Activated T-cell treated with anti-CD3 and anti-CD28 coated beads, Interleukin-2, amount 50 U/mL, for 4 hours (primary cell): ENCODE results near the gene ZNF217. TPM values are rescaled to one million over a fixed set of nuclear protein-coding genes. Genes with fewer than 3 reads are reported as not detected.
"Not testable (repeated sequence)": the region's sequence is repeated elsewhere in the genome, so short reads cannot be mapped to it uniquely, and the experiment has no call there.

Experiments
- ATAC-seq, 2 donors: fragments of 200-7000 bp; cut with Tn5 transposase; one replicate each; pipeline ENCODE4 v1.10.0; 2021
- DNase-seq: peaks from one replicate; pipeline ENCODE4 v3.0.0-alpha.2; 2020
- H3K27me3 Mint-ChIP-seq: one replicate; pipeline ENCODE4 v1.8.0; 2021; ENCODE audit warnings: low read depth, mixed read lengths
- H3K36me3 Mint-ChIP-seq: one replicate; pipeline ENCODE4 v1.8.0; 2022; ENCODE audit warnings: mixed read lengths; ENCODE audit not compliant: insufficient read depth
- H3K4me1 Mint-ChIP-seq: one replicate; pipeline ENCODE4 v1.8.0; 2021; ENCODE audit warnings: low read depth, mixed read lengths
- H3K4me3 Mint-ChIP-seq: one replicate; pipeline ENCODE4 v1.8.0; 2021; ENCODE audit warnings: mild to moderate bottlenecking, moderate library complexity, mixed read lengths
- H3K9me3 Mint-ChIP-seq: one replicate; pipeline ENCODE4 v1.8.0; 2021; ENCODE audit warnings: mixed read lengths
- total RNA-seq, 3 donors: library from RNA; stranded (reverse); gene quantifications; one replicate each; pipeline ENCODE4 v1.2.1, GENCODE V29; 2021

The ZNF217 gene
- total RNA-seq, 3 donors from 2014 or later, result 25.9 to 27.8 (median 26.4) TPM

GRCh38 chr20:53609491-53610445 is 16.1 kb upstream of the ZNF217 start:
- H3K27me3 Mint-ChIP-seq, result no peaks in the 10 kb centered on the region
- no peaks in the 10 kb centered on the region for H3K9me3 Mint-ChIP-seq
- peaks cover 2% of the 10 kb centered on the region for H3K36me3 Mint-ChIP-seq
- peak; percentile 67 for DNase-seq
- H3K4me1 Mint-ChIP-seq, result peaks cover 28% of the 10 kb centered on the region
- peak; percentile 68 to 80 for ATAC-seq
- peak overlapping the region; percentile 80 for H3K4me3 Mint-ChIP-seq

DNA sequence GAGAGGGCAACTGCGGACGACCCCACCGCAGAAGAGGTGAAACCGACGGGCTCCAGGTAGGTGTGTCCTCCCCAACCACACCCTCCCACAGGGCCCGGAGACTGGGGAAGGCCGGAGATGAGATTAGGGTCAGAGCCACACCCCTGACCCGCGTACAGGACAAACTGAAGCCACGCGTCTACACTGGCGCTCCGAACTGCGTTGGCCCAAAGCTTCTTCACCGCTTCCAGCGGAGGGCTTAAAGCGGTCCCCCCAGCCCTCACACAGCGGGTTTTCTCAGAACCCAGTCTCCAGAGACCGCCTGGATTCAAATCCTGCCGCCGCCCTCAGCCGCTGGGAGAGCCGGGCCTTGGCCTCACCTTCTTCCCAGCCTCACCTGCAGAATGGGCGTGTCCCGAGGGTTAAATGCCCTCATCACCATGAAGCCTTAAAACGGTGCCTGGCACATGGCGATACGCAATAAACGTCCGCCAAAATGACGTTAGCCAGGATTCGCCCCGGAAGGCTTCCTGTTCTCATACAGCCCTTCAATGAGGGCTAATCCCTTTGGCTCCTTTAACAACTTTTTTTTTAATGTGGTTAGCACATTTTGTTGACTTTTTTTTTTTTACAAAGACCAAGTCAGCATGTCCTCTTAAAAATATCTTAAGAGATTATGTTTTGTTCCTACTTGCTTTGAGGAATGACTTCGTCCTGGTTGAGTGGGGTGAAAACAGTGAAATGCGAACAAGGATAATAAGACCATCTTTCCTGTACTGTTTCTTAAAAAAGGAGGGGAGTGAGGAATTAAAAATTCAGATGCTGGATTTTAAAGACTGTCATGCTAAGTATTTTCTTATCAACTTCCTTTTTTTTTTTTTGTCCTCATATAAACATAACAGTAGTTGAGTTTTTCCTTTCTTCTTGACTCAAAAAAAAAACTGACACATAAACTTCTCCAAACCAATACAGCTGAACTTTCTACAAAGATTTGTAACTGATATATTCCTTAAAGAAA is 15.1 kb upstream of the ZNF217 start:
- peak in 1 of 2 donors; percentile 22 for ATAC-seq

DNA sequence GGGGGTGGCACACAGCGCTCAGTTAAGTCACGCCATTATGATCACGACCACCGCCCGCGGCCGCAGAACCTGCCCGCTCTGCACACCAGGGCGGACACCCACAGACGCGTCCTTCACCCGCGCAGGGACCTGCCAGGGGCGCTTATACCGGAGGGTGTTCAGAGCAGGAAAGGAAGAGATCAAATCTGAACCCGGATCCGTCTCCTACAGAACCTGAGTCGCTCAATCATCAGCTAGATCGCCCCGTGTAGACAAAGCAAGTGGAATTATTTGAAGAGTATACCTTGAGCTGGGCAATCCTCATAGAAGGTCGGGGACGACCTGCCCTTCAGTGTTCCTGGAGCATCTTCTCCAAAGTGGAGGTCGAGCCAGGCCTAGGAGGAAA is 14.4 kb upstream of the ZNF217 start:
- ATAC-seq, result no peak
- DNase-seq, result no peak
- Mint-ChIP-seq H3K4me1 (peaks cover 28% of the 10 kb centered on the region), H3K9me3 (no peaks in the 10 kb centered on the region), H3K36me3 (peaks cover 4% of the 10 kb centered on the region), H3K4me3 (peak overlapping the region; percentile 45), H3K27me3 (no peaks in the 10 kb centered on the region)

More for the DNA sequence above, 15.1 kb upstream of the ZNF217 start:
- Mint-ChIP-seq H3K4me3 (peak overlapping the region; percentile 80), H3K4me1 (peaks cover 29% of the 10 kb centered on the region), H3K27me3 (no peaks in the 10 kb centered on the region), H3K9me3 (no peaks in the 10 kb centered on the region), H3K36me3 (peaks cover 4% of the 10 kb centered on the region)
- no peak for DNase-seq

- H3K36me3 Mint-ChIP-seq, result peaks cover 4% of the 10 kb centered on the region
- no peaks in the 10 kb centered on the region for H3K27me3 Mint-ChIP-seq
- no peaks in the 10 kb centered on the region for H3K9me3 Mint-ChIP-seq
- ATAC-seq (no peak), DNase-seq (no peak)
- peaks cover 26% of the 10 kb centered on the region for H3K4me1 Mint-ChIP-seq
- H3K4me3 Mint-ChIP-seq, result no peak overlapping the region
Measured at GRCh38 chr20:53606364-53606985, 12.8 kb upstream of the ZNF217 start.

- not testable (repeated sequence) for H3K9me3 Mint-ChIP-seq, ATAC-seq, H3K4me3 Mint-ChIP-seq, H3K27me3 Mint-ChIP-seq, H3K36me3 Mint-ChIP-seq, DNase-seq
- peaks cover 28% of the 10 kb centered on the region for H3K4me1 Mint-ChIP-seq
Measured at GRCh38 chr20:53605401-53605800, 11.8 kb upstream of the ZNF217 start.

- H3K4me1 Mint-ChIP-seq, result peaks cover 27% of the 10 kb centered on the region
- not testable (repeated sequence) for DNase-seq, ATAC-seq, H3K36me3 Mint-ChIP-seq, H3K4me3 Mint-ChIP-seq, H3K27me3 Mint-ChIP-seq, H3K9me3 Mint-ChIP-seq
Measured at GRCh38 chr20:53604846-53605245, 11.2 kb upstream of the ZNF217 start.

GRCh38 chr20:53602661-53603060 is 9.0 kb upstream of the ZNF217 start:
- no peaks in the 10 kb centered on the region for H3K9me3 Mint-ChIP-seq
- no peak overlapping the region for H3K4me3 Mint-ChIP-seq
- peaks cover 4% of the 10 kb centered on the region for H3K36me3 Mint-ChIP-seq
- H3K27me3 Mint-ChIP-seq, result no peaks in the 10 kb centered on the region
- ATAC-seq, result no peak
- peaks cover 31% of the 10 kb centered on the region for H3K4me1 Mint-ChIP-seq
- no peak for DNase-seq

DNA sequence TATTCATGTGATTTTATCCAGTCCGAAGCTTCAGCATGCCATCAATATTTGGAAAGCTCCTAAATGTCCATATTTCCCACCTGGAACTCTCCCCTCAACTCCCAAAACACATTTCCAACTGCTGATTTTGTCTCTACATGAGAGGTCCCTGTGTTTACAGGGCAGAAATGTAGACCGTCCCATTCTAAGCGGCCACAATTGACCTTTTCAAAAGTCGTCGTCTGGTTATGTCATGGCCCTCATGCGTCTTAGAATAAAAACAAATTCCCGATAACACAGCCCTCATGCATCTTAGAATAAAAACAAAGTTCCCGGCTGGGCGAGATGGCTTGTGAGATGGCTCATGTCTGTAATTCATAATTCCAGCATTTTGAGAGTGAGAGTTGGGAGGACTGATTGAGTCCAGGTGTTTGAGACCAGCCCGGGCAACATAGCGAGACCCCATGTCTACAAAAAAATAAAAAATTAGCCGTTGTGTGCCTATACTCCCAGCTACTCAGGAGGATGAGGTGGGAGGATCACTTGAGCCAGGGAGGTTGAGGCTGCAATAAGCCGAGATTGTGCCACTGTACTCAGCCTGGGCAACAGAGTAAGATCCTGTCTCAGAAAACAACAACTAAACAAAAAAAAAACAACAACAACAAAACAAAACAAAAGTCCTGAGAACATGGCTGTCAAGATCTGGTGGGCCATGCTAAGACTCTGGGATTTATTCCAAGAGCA is 6.4 kb upstream of the ZNF217 start:
- no peak overlapping the region for H3K4me3 Mint-ChIP-seq
- H3K4me1 Mint-ChIP-seq, result peaks cover 51% of the 10 kb centered on the region
- no peak for ATAC-seq
- peaks cover 4% of the 10 kb centered on the region for H3K36me3 Mint-ChIP-seq
- DNase-seq, result no peak
- H3K9me3 Mint-ChIP-seq, result no peaks in the 10 kb centered on the region
- H3K27me3 Mint-ChIP-seq, result no peaks in the 10 kb centered on the region

GRCh38 chr20:53599378-53599777 is 5.7 kb upstream of the ZNF217 start:
- no peak overlapping the region for H3K4me3 Mint-ChIP-seq
- no peak for ATAC-seq
- H3K36me3 Mint-ChIP-seq, result no peaks in the 10 kb centered on the region
- peaks cover 53% of the 10 kb centered on the region for H3K4me1 Mint-ChIP-seq
- no peaks in the 10 kb centered on the region for H3K27me3 Mint-ChIP-seq
- no peaks in the 10 kb centered on the region for H3K9me3 Mint-ChIP-seq
- DNase-seq, result no peak

DNA sequence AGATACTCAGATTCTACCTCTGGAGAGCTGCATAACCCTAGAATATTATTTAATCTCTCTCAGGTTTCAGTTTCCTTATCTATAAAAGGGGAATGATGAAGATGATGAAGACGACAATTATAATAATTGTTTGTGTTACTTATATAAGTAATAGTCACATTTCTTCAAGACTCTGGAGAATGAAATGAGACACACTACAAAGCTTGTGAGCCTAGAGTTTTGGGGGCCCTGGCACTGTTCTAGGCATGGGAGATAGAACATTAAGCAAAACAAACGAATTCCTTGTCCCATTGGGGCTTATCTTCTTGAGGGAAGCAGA is 5.4 kb upstream of the ZNF217 start:
- H3K4me1 Mint-ChIP-seq, result peaks cover 53% of the 10 kb centered on the region
- no peak for DNase-seq

DNA sequence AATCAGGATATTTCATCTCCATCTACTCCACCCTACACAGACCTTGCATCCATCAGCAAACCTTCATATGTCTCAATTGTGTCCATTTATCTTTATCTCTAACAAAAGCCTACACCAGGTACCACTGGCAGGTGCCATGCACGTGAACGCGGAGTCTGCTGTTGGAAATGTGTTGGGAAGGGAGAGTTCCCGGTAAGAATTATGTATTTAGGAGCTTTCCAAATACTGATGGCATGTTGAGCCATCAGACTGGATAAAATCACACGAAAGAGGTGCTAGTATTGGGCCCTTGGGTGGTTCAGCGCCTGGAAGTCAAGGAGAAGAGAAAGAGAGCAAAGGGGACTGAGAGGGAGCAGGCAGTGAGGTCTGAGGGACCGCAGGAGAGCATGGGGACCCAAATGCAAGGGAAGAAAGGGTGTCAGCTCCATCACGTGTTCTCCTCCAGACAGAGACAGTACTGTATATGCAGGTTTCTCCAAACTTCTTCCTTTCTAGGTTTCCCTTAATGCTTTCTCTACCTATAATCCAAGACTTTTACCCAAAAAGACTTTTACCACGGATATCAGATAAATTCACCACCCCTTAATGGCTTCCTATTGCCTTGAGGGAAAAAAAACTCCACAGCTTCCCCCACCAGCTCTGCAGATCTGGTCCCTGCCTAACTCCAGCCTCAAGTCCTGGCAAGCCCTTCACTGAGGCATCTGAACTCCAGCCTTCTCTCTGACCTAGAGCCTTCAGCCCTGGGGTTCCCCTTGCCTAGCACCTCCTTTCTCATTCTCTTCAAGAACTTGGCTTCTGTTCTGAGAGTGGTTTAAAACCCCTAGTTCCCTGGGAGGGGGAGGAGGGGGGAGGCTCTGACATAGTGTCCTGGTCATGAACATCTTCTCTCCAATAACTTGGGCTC is 4.8 kb upstream of the ZNF217 start:
- Mint-ChIP-seq H3K9me3 (no peaks in the 10 kb centered on the region), H3K4me3 (peak overlapping the region; percentile 1), H3K36me3 (no peaks in the 10 kb centered on the region), H3K4me1 (peaks cover 49% of the 10 kb centered on the region), H3K27me3 (no peaks in the 10 kb centered on the region)
- DNase-seq, result no peak
- ATAC-seq, result no peak

More for the DNA sequence above, 5.4 kb upstream of the ZNF217 start:
- no peaks in the 10 kb centered on the region for H3K36me3 Mint-ChIP-seq
- H3K27me3 Mint-ChIP-seq, result no peaks in the 10 kb centered on the region
- no peak for ATAC-seq
- no peak overlapping the region for H3K4me3 Mint-ChIP-seq
- H3K9me3 Mint-ChIP-seq, result no peaks in the 10 kb centered on the region

- no peaks in the 10 kb centered on the region for H3K27me3 Mint-ChIP-seq
- H3K36me3 Mint-ChIP-seq, result no peaks in the 10 kb centered on the region
- no peak overlapping the region for H3K4me3 Mint-ChIP-seq
- DNase-seq, result no peak
- no peak for ATAC-seq
- peaks cover 49% of the 10 kb centered on the region for H3K4me1 Mint-ChIP-seq
- no peaks in the 10 kb centered on the region for H3K9me3 Mint-ChIP-seq
Measured at GRCh38 chr20:53597521-53598120, 4.0 kb upstream of the ZNF217 start.
